SK-N-SH (cell line): ENCODE data around the gene STX16.

ENCODE experiments used
- CTCF ChIP-seq: fragments of 200-600 bp; sonication (generic); IDR thresholded peaks from 2 replicates; pipeline ENCODE4 v1.6.1; 2017; ENCODE audit warnings: antibody characterized with exemption, mild to moderate bottlenecking, moderate library complexity
- EP300 ChIP-seq, 2 experiments: IDR thresholded peaks; 2 replicates each; pipeline versions ENCODE4 v1.4.0 to v1.6.1; 2012; ENCODE audit warnings: borderline replicate concordance in 1 of 2, low read depth in 1 of 2, low read length in 1 of 2
- EZH2phosphoT487 ChIP-seq: fragments of 200-600 bp; sonication (generic); IDR thresholded peaks from 2 replicates; pipeline ENCODE4 v1.6.1; 2017; ENCODE audit warnings: low read depth, mixed run types, mild to moderate bottlenecking, antibody characterized with exemption, moderate library complexity, borderline replicate concordance
- POLR2AphosphoS5 ChIP-seq: IDR thresholded peaks from 2 replicates; pipeline ENCODE4 v1.6.1; 2012; ENCODE audit warnings: low read depth, low read length
- RAD21 ChIP-seq: IDR thresholded peaks from 2 replicates; pipeline ENCODE4 v1.6.1; 2012; ENCODE audit warnings: mild to moderate bottlenecking, low read length
- RFX5 ChIP-seq: IDR thresholded peaks from 2 replicates; pipeline ENCODE4 v1.6.1; 2012; ENCODE audit warnings: mild to moderate bottlenecking, improper control_type of control experiment, low read length
- TAF1 ChIP-seq: IDR thresholded peaks from 2 replicates; pipeline ENCODE4 v1.6.1; 2012; ENCODE audit warnings: low read depth, mild to moderate bottlenecking, low read length, moderate library complexity, borderline replicate concordance

GRCh38 chr20:58645412-58645968 lies 5.6 kb upstream of the STX16 start:
- TF ChIP-seq EZH2phosphoT487 (no peak), EP300 (IDR thresholded peaks at IDR 0.05; ENCODE audit: borderline replicate concordance in 1 of 2, low read depth in 1 of 2, low read length in 1 of 2) (peak; percentile 71 to 96), RAD21 (no peak), TAF1 (0 out of 2 replicates have a peak, but pooled peaks have one; percentile 16), POLR2AphosphoS5 (peak; percentile 45; the same call in 1 of the 2 replicates), CTCF (no peak), RFX5 (no peak)
